Stimulated activated naive CD8-positive, alpha-beta T cell treated with anti-CD3 and anti-CD28 coated beads, Interleukin-15, Interleukin-2, amounts not matched to agents 100 U/mL and 50 U/mL, for 24 hours (primary cell): ENCODE data around the gene LMX1B.

Source experiments
- ATAC-seq: fragments of 150-1000 bp; cut with Tn5 transposase; one replicate; pipeline ENCODE4 v1.10.0; 2021
- DNase-seq: peaks from one replicate; pipeline ENCODE4 v3.0.0; 2021

LMX1B gene

GRCh38 chr9:126661122-126661520, 47.4 kb downstream of the LMX1B start:
- DNase-seq = no peak
- no peak for ATAC-seq

- no peak for ATAC-seq
Observed at GRCh38 chr9:126661521-126662251, 48.0 kb downstream of the LMX1B start.

DNA sequence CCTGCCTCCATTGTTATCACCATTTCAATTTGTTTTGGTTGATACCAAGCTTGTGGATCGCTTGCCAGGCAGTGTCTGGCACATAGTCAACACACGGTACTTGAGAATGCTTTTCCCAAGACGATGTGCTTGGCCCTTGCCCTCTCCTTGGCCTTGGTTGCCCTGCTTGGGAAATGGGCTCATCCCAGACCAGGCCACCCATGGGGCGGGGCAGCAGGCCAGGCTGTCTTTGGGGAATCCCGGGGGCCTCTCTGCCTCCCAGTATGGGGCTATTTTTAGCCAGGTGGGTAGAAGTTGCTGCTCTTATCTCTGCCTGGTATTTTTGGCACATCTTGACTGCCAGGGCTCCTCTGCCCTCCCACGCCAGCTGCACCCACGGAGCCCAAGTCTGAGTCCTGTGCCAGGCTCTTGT, 49.9 kb downstream of the LMX1B start:
- DNase-seq (no peak), ATAC-seq (no peak)

More at GRCh38 chr9:126661521-126662251, 48.0 kb downstream of the LMX1B start:
- no peak for DNase-seq

GRCh38 chr9:126664900-126665643, 51.3 kb downstream of the LMX1B start:
- ATAC-seq (no peak), DNase-seq (no peak)

DNA sequence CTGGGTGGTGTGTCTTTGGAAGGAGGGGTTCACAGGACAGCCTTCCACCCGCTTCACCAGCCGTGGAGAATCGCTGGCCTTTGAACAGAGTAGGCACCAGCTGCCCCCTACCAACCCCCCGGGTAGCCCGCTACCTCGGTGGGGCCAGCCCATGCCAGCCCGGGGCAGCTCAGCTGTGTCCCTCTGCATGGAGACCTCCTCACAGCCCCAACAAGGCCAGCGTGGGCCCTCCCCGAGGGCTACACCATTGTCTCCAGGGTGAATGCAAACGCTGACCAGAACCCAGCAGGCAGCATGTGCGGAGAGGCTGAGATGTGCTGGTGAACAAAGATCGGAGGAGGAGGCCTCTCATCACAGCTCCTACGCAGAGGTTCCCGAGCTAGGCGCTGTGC, 51.9 kb downstream of the LMX1B start:
- ATAC-seq (no peak), DNase-seq (no peak)

DNA sequence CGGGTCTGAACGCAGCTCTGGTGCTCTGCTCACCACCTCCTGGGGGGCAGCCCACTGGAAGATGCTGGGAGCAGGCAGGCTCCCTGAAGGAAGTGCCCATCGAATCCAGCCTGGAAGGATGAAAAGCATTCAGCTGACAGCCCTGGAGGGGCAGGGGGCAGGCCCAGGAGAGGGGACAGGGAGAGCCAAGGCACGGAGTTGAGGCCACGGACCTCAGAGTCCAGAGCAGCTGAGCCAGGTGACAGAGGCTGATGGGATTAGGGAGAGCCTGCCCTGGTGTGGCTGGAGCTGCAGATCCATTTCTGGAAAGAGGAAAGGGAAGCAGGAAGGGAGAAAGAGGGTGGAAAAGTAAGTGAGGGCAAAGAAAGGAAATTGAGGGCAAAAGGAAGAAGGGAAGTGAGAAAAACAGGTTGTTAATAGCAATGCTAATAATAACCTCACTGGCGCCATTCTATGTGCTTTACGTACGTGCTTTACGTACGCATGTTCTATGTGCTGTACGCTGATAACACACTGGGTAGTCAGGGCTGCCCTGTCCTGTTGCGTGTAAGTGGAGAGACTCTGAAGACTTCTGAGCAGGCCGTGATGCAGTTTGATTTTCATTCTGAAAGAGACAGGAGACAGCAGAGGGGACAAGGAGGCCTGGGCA, 52.6 kb downstream of the LMX1B start:
- DNase-seq (no peak), ATAC-seq (no peak)

GRCh38 chr9:126667190-126668055, 53.7 kb downstream of the LMX1B start:
- no peak for DNase-seq
- no peak for ATAC-seq

DNA sequence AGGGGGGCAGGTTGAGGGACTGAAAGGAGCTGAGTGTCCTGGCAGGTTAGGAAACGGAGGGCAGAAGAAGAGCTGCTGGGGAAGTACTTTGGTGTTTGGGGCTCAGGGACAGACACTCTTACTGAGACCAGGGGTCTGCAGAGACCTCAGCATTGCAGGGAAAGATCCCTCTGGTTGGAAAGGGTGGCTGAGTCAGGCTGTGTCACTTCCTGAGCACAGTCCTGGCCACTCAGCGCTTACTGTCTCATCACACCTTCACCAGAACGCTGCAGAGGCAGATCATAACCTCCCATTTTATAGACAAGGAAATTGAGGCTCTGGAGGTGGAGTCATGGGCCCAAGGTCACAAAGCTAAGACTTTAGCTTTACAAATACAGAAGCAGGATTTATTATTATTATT, 54.3 kb downstream of the LMX1B start:
- ATAC-seq (no peak), DNase-seq (no peak)

DNA sequence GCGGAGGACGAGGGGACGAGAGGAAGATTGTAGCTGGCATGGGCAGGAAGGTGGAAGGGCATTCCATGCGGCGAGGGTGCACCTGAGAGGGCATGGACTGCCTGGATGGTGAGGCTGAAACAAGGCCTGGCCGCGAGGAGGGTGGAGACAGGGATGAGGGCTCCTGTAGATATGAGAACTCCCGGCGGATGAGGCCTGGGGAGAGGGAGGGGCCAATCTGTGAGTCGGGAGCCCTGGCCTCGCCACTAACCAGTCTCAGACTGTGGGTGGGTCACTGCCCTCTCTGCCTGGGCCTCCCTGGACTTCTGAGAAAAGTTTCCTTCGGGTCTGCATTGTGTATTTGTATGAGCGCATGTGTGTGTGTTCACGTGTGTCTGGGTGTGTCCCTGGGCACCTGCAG, 55.4 kb downstream of the LMX1B start:
- ATAC-seq = no peak

GRCh38 chr9:126670270-126670669, 56.5 kb downstream of the LMX1B start:
- no peak for ATAC-seq
- DNase-seq = no peak

More for the DNA sequence above, 55.4 kb downstream of the LMX1B start:
- no peak for DNase-seq

DNA sequence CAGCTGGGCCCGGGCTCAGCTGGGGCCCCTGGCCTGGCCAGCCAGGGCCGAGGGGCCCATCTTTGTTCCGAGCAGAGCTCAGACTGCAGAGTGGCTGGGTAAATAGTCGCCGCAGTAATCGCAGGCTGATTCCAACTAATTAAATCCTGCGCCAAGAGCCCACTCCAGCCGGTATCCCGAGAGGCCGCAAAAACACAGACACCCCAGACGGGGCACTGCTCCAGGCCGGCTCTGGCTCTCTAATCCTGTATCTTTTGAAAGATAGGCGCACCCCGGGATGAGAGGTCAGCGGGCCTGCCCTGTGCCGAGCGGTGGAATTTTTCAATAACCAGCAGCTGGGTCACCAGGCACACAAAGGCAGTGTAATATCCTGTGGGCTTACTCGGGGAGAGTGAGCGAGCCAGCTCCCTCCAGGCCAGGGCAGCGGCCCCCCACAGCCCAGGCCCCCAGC, 57.7 kb downstream of the LMX1B start:
- ATAC-seq (no peak), DNase-seq (no peak)

GRCh38 chr9:126671983-126672382, 58.3 kb downstream of the LMX1B start:
- no peak for DNase-seq
- ATAC-seq = no peak

GRCh38 chr9:126672634-126673284, 59.0 kb downstream of the LMX1B start:
- DNase-seq (no peak), ATAC-seq (no peak)

DNA sequence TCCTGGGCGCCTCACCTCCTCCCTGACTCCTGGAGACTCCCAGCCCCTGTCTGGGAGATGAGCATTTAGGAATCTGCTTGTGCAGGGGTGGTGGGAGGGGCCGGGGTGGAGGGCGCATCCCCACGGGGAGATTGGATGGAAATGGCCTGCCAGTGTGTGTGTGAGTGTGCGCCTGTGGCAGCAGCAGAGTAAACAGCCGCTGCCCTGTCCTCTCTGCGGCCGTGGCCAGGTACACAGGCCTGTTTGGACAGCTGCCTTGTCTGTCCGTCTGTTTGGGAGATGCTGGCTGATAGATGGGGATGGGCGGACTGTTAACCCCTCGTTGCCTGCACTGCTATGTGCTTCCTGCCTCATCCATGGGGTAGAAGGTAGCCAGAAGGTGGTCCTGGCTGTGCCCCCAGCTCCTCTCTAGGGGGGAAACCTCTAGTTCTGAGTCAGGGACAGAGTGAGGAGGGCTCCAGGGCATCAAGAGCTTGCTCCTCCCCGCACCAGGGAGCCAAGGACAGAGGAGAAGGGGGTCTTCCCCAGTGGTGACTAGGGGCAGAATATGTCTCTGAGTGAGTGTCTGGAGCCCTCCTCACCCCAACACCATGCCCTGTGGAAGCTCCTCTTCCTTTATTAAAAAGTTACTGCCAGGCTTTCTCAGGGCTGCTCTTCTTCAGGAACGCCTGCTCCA, 60.1 kb downstream of the LMX1B start:
- DNase-seq = no peak
- ATAC-seq = no peak

GRCh38 chr9:126674365-126675146, 60.8 kb downstream of the LMX1B start:
- DNase-seq (no peak), ATAC-seq (no peak)

DNA sequence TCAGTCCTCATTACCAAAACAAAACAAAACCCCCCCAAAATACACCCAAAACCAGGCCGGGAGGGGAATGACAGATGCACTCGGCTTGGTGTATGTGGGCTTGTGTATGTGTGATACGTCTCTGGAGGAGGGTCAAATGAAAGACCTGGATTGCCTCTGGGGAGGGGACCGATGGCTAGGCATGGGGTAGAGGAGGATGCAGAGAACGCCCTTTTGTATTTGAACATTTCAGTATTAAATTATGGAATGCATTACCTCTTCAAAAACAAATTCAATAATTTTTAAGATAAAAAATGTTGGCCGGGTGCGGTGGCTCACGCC, 61.4 kb downstream of the LMX1B start:
- no peak for DNase-seq

GRCh38 chr9:126676102-126676684, 62.5 kb downstream of the LMX1B start:
- DNase-seq (no peak), ATAC-seq (no peak)

More for the DNA sequence above, 61.4 kb downstream of the LMX1B start:
- ATAC-seq = no peak

GRCh38 chr9:126676685-126677143, 63.0 kb downstream of the LMX1B start:
- DNase-seq = peak; percentile 39
- ATAC-seq = no peak

- ATAC-seq (no peak), DNase-seq (no peak)
Observed at GRCh38 chr9:126677188-126678084, 63.7 kb downstream of the LMX1B start.
